Measurements from ENCODE around the gene SMIM3. TPM values are rescaled to one million over a fixed set of nuclear protein-coding genes. Genes with fewer than 3 reads are reported as not detected.

SMIM3 gene
- total and polyA plus RNA-seq, 10 of the 15 experiments (the other 5 are each of a cell fraction or from before 2014, with no cell fraction given): 1.0 to 14.3 (median 7.7) TPM

DNA sequence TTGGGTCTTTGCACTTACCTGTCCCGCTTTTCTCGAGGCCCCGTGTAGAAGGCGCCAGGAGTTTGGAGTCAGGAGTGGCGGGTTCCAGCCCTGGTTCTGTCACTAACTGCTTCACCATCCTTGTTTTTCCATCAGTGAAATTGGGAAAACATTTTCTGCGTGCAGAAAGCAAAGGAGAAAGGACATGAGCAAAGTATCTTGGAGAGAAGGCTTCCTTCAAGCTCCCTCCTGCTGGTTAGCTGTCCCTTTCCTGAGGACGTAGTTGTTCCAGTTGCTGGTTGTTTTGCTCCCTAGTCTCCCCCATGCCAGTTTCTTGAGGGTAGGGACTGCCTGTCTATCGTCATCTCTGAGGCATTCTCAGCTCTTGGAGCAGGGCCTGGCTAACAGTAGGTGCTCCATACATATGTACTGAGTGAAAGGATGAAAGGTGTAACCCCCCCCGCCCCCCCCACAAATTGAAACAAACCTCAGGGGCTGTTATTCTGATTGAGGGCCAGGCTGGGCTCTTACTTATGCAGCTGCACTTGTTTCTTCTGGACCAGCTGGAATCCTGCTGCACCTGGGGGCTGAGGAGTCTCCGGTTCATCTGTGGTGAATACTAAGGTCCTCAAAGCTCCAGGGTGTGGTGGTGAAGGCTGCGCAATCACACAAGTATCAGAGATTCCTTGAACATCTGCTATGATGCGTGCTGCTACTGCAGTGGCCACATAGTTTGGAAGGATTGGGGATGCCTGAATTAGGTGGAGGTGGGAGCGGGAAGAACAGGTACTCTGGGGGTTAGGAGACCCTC, 1.0 kb downstream of the SMIM3 start:
- H3K27ac ChIP-seq (ENCODE audit: control insufficient read depth, insufficient read depth): peak overlapping the region; percentile 78
- H3K9ac ChIP-seq (ENCODE audit: control insufficient read depth, insufficient read depth, low read length): peak overlapping the region; percentile 83
- DNase-seq (ENCODE audit: low read depth, low spot score): no peak
- 0 out of 3 replicates have a peak, but pooled peaks have one; percentile 1 for ATAC-seq
- FAIRE-seq: no peak
- 57% methylated on average over 13 of the region's 13 CpGs for WGBS (ENCODE audit: insufficient coverage, insufficient replicate concordance, low lambda C conversion rate, missing lambda C conversion rate)
- no TSS peak for BruUV-seq (replicated peaks)
- in situ Hi-C loops (cut with MboI) (no loop called here), intact Hi-C loops (cut with micrococcal nuclease; ENCODE audit: unreplicated experiment) (loop anchor here (1.0 to 10.0 kb wide), 8 partner anchors 21 to 475 kb away; partner anchors contain the start of genes ANXA6, DCTN4, GM2A and RBM22)
- H3K79me2 ChIP-seq (ENCODE audit: control insufficient read depth, insufficient read depth, low read length): peaks cover 39% of the 10 kb centered on the region
- ChIA-PET POLR2A (interaction anchor here (0.6 to 1.9 kb wide), 4 partner anchors 10 to 53 kb away, joined by 3 to 5 read pairs (median 4); partner anchors contain the start of gene DCTN4), SMC1A (ENCODE audit: uncharacterized antibody, unreplicated experiment) (interaction anchor here (0.6 to 2.1 kb wide), 13 partner anchors 9 to 219 kb away, joined by 3 to 7 read pairs (median 3); partner anchors contain the start of gene DCTN4), RAD21 (ENCODE audit: unreplicated experiment) (interaction anchor here (0.7 to 1.5 kb wide), 8 partner anchors 9 to 220 kb away, joined by 3 to 4 read pairs (median 3); partner anchors contain the start of genes IRGM and RBM22), CTCF (interaction anchor here (0.7 to 2.2 kb wide), 11 partner anchors 8 to 386 kb away, joined by 3 to 10 read pairs (median 5); partner anchors contain the start of genes IRGM and RBM22)
- no peak for TF ChIP-seq PAX8 (IDR thresholded peaks at IDR 0.05)
- peak; percentile 68 for TF ChIP-seq TCF12 (IDR thresholded peaks at IDR 0.05; ENCODE audit: low read depth, low read length)
- 0 out of 2 replicates have a peak, but pooled peaks have one; percentile 8 for TF ChIP-seq POLR2A (IDR thresholded peaks at IDR 0.05; ENCODE audit: low read depth, low read length)
- TF ChIP-seq RUNX3 (IDR thresholded peaks at IDR 0.05; ENCODE audit: low read length): 0 out of 2 replicates have a peak, but pooled peaks have one; percentile 1
- peak overlapping the region; percentile 77 for H3K4me3 ChIP-seq
- H3K4me2 ChIP-seq (ENCODE audit: control insufficient read depth, insufficient read depth): peak overlapping the region; percentile 95
- H2AFZ ChIP-seq (ENCODE audit: control insufficient read depth, low read depth, low read length): peak overlapping the region; percentile 94
- no peaks in the 10 kb centered on the region for H4K20me1 ChIP-seq (ENCODE audit: control insufficient read depth, insufficient read depth)
- no peaks in the 10 kb centered on the region for H3K27me3 ChIP-seq (replicated peaks in 1 of 2; ENCODE audit: control insufficient read depth in 2 of 2, insufficient read depth in 2 of 2, low read length in 1 of 2)
- H3K4me1 ChIP-seq (ENCODE audit: control insufficient read depth, insufficient read depth, low read length): peaks cover 30% of the 10 kb centered on the region
- no peaks in the 10 kb centered on the region for H3K36me3 ChIP-seq (ENCODE audit: control insufficient read depth in 2 of 2, insufficient read depth in 2 of 2, low read length in 1 of 2)
- no peaks in the 10 kb centered on the region for H3K9me3 ChIP-seq (replicated peaks; ENCODE audit: control insufficient read depth, insufficient read depth, low read length)

Data from GM12878 (cell line).